K562 (cell line): Measurements from ENCODE around the gene TMEM63A. TPM values are rescaled to one million over a fixed set of nuclear protein-coding genes. Genes with fewer than 3 reads are reported as not detected.

Source experiments
- BRF2 ChIP-seq: IDR thresholded peaks from 3 replicates; pipeline ENCODE4 v1.6.1; 2011; ENCODE audit warnings: borderline replicate concordance, mild to moderate bottlenecking; ENCODE audit not compliant: insufficient read length, insufficient read depth
- CBX2 ChIP-seq: fragments of 200-600 bp; sonication (generic); IDR thresholded peaks from one replicate; pipeline ENCODE4 v1.6.1; 2012; ENCODE audit warnings: mild to moderate bottlenecking, low read length, inconsistent platforms; ENCODE audit not compliant: insufficient read depth, poor library complexity, severe bottlenecking
- CEBPB ChIP-seq: fragments of 450-650 bp; IDR thresholded peaks from 2 replicates; pipeline ENCODE4 v1.6.1; 2016; ENCODE audit warnings: missing genetic modification characterization, missing compliant biosample characterization
- CHD1 ChIP-seq: fragments of 200-600 bp; sonication (generic); IDR thresholded peaks from one replicate; pipeline ENCODE4 v1.6.1; 2012; ENCODE audit warnings: mild to moderate bottlenecking, moderate library complexity, low read length, inconsistent platforms
- ETV1 ChIP-seq: fragments of 450-650 bp; conservative IDR thresholded peaks from 2 replicates; pipeline ENCODE4 v1.6.1; 2016; ENCODE audit warnings: missing genetic modification characterization, control low read depth, low read depth, missing compliant biosample characterization
- FOXJ2 ChIP-seq: fragments of 200-800 bp; sonication (Bioruptor generic); IDR thresholded peaks from 2 replicates; pipeline ENCODE4 v1.6.1; 2016; ENCODE audit warnings: missing genetic modification characterization, missing compliant biosample characterization
- FOXK1 ChIP-seq: sonication (generic); formaldehyde crosslinking; IDR thresholded peaks from 2 replicates; pipeline ENCODE4 v1.8.0; 2022; ENCODE audit warnings: missing genetic modification reagents, mild to moderate bottlenecking, borderline replicate concordance
- HBP1 ChIP-seq: fragments of 450-650 bp; formaldehyde crosslinking; IDR thresholded peaks from 2 replicates; pipeline ENCODE4 v1.4.0; 2022; ENCODE audit warnings: missing genetic modification characterization
- POLR2B ChIP-seq: fragments of 450-650 bp; IDR thresholded peaks from 2 replicates; pipeline ENCODE4 v1.6.1; 2018; ENCODE audit warnings: low read depth; ENCODE audit not compliant: partially characterized antibody
- RBFOX2 ChIP-seq: fragments of 200-400 bp; formaldehyde crosslinking; IDR thresholded peaks from 2 replicates; pipeline ENCODE4 v1.6.1; 2017; ENCODE audit warnings: low read depth, mild to moderate bottlenecking, low read length, moderate library complexity
- SMARCA4 ChIP-seq: fragments of 450-650 bp; IDR thresholded peaks from 2 replicates; pipeline ENCODE4 v1.6.1; 2016
- SNIP1 ChIP-seq: fragments of 450-650 bp; IDR thresholded peaks from 2 replicates; pipeline ENCODE4 v1.7.1; 2017; ENCODE audit warnings: low read depth, mild to moderate bottlenecking
- TBP ChIP-seq: optimal IDR thresholded peaks from 2 replicates; pipeline ENCODE3; 2011; ENCODE audit warnings: low read depth, low read length, improper control_type of control experiment
- TCF3 ChIP-seq: sonication (generic); formaldehyde crosslinking; IDR thresholded peaks from 2 replicates; pipeline ENCODE4 v1.4.0; 2020; ENCODE audit warnings: mild to moderate bottlenecking, missing genetic modification reagents
- ZBTB11 ChIP-seq, 3 experiments: fragments of 200-800 bp in 1 of 3; fragments of 250-450 bp in 1 of 3; fragments of 450-650 bp in 1 of 3; sonication (Bioruptor Pico) in 1 of 3; sonication (Bioruptor generic) in 1 of 3; formaldehyde crosslinking in 1 of 3; IDR thresholded peaks; 2 replicates each; pipeline versions ENCODE4 v1.6.1 to v1.8.0; 2016 to 2022; ENCODE audit warnings: mild to moderate bottlenecking in 2 of 3, missing genetic modification characterization in 2 of 3, missing compliant biosample characterization in 1 of 3, moderate library complexity in 1 of 3
- ZC3H4 ChIP-seq: sonication (generic); formaldehyde crosslinking; IDR thresholded peaks from 2 replicates; pipeline ENCODE4 v1.9.0; 2021; ENCODE audit warnings: missing genetic modification reagents, borderline replicate concordance
- ZNF124 ChIP-seq: sonication (generic); formaldehyde crosslinking; IDR thresholded peaks from 2 replicates; pipeline ENCODE4 v1.8.1; 2022; ENCODE audit warnings: missing genetic modification reagents
- ZNF445 ChIP-seq: fragments of 250-450 bp; sonication (Bioruptor Pico); IDR thresholded peaks from 2 replicates; pipeline ENCODE4 v1.4.0; 2020; ENCODE audit warnings: low read depth, mild to moderate bottlenecking, moderate library complexity
- polyA plus RNA-seq, 8 experiments: library from polyadenylated mRNA; depleted of rRNA in 4 of 8; stranded (reverse) in 5 of 8; unstranded in 3 of 8; fragments of >200 nt; fragmentation: Nextera tagmentation in 2 of 8; fragmentation: Illumina TruSeq in 1 of 8; extraction: Ambion mirVana in 2 of 8; extraction: Trizol in 1 of 8; gene quantifications; 2 replicates each; pipeline versions ENCODE4 v1.2.1 to v1.2.3, GENCODE V29; 2011 to 2014; ENCODE audit warnings: inconsistent platforms in 1 of 8, missing spikeins in 1 of 8
- total RNA-seq, 7 experiments: library from RNA; depleted of rRNA in 6 of 7; stranded (reverse); fragments of >200 nt in 6 of 7; fragmentation: Illumina TruSeq in 2 of 7; extraction: Trizol in 2 of 7; gene quantifications; 2 replicates each; pipeline versions ENCODE4 v1.2.1 to v1.2.3, GENCODE V29; 2011 to 2021; ENCODE audit warnings: low replicate concordance in 1 of 7
- TF ChIP-seq, protein P1 (sequence below): fragments of 250-450 bp; sonication (Bioruptor Pico); IDR thresholded peaks from 2 replicates; pipeline ENCODE4 v1.4.0; 2020; ENCODE audit warnings: mild to moderate bottlenecking, moderate library complexity

Gene TMEM63A
- total and polyA plus RNA-seq, 9 of the 15 experiments (the other 6 are each of a cell fraction or from before 2014, with no cell fraction given): 2.0 to 54.6 (median 17.5) TPM

GRCh38 chr1:225817611-225818061 lies 64.5 kb downstream of the TMEM63A start (continued):
- TF ChIP-seq, protein P1, sequence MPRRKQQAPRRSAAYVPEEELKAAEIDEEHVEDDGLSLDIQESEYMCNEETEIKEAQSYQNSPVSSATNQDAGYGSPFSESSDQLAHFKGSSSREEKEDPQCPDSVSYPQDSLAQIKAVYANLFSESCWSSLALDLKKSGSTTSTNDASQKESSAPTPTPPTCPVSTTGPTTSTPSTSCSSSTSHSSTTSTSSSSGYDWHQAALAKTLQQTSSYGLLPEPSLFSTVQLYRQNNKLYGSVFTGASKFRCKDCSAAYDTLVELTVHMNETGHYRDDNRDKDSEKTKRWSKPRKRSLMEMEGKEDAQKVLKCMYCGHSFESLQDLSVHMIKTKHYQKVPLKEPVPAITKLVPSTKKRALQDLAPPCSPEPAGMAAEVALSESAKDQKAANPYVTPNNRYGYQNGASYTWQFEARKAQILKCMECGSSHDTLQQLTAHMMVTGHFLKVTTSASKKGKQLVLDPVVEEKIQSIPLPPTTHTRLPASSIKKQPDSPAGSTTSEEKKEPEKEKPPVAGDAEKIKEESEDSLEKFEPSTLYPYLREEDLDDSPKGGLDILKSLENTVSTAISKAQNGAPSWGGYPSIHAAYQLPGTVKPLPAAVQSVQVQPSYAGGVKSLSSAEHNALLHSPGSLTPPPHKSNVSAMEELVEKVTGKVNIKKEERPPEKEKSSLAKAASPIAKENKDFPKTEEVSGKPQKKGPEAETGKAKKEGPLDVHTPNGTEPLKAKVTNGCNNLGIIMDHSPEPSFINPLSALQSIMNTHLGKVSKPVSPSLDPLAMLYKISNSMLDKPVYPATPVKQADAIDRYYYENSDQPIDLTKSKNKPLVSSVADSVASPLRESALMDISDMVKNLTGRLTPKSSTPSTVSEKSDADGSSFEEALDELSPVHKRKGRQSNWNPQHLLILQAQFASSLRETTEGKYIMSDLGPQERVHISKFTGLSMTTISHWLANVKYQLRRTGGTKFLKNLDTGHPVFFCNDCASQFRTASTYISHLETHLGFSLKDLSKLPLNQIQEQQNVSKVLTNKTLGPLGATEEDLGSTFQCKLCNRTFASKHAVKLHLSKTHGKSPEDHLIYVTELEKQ: no peak
- TF ChIP-seq ETV1 (tag): no peak; the same call in 1 of the 2 replicates
- no peak for TF ChIP-seq BRF2
- no peak for TF ChIP-seq HBP1 (CRISPR knock-in tag)
- TF ChIP-seq ZNF124 (CRISPR knock-in tag): no peak
- TF ChIP-seq TBP: no peak
- TF ChIP-seq CBX2: no peak
- no peak for TF ChIP-seq ZC3H4
- no peak for TF ChIP-seq ZNF445 (CRISPR knock-in tag)
- no peak for TF ChIP-seq ZBTB11 (CRISPR knock-in tag; IDR thresholded peaks at IDR 0.05)
- no peak for TF ChIP-seq POLR2B
- TF ChIP-seq FOXJ2 (tag): no peak
- TF ChIP-seq RBFOX2: no peak
- TF ChIP-seq SNIP1: no peak
- TF ChIP-seq CEBPB (tag): no peak
- TF ChIP-seq TCF3 (CRISPR knock-in tag): no peak
- TF ChIP-seq SMARCA4: peak; percentile 51
- TF ChIP-seq FOXK1 (CRISPR knock-in tag): no peak
- no peak for TF ChIP-seq CHD1
